ENCODE results near the gene ZNF273.

ZNF273 gene

GRCh38 chr7:64883113-64883905 lies 19.8 kb upstream of the ZNF273 start:
- no peak for DNase-seq (ENCODE audit: low read depth, low spot score)
- WGBS (ENCODE audit: insufficient coverage, insufficient read length) = no CpG with 5 or more reads among the region's 38 CpGs
- H3K27me3 ChIP-seq (ENCODE audit: control insufficient read depth, insufficient read depth, low read length) = peaks cover 2% of the 10 kb centered on the region; the same call in 1 of the 2 replicates

GRCh38 chr7:64884085-64884912 lies 18.8 kb upstream of the ZNF273 start:
- Histone ChIP-seq H3K36me3 (ENCODE audit: control insufficient read depth, insufficient read depth, low read length) (no peaks in the 10 kb centered on the region), H3K4me1 (ENCODE audit: control insufficient read depth, insufficient read depth, low read length) (peaks cover 2% of the 10 kb centered on the region), H3K27me3 (ENCODE audit: control insufficient read depth, insufficient read depth, low read length) (peaks cover 10% of the 10 kb centered on the region), H3K9me3 (ENCODE audit: control insufficient read depth, insufficient read depth, low read length) (no peaks in the 10 kb centered on the region), H3K4me3 (ENCODE audit: low read length) (no peak overlapping the region), H3K27ac (ENCODE audit: low read length) (no peak overlapping the region)
- no CpG with 5 or more reads among the region's 22 CpGs for WGBS (ENCODE audit: insufficient coverage, insufficient read length)
- DNase-seq (ENCODE audit: low read depth, low spot score) = no peak

More at GRCh38 chr7:64883113-64883905, 19.8 kb upstream of the ZNF273 start:
- H3K27ac ChIP-seq (ENCODE audit: low read length) = no peak overlapping the region
- H3K36me3 ChIP-seq (ENCODE audit: control insufficient read depth, insufficient read depth, low read length) = no peaks in the 10 kb centered on the region
- no peaks in the 10 kb centered on the region for H3K9me3 ChIP-seq (ENCODE audit: control insufficient read depth, insufficient read depth, low read length)
- H3K4me3 ChIP-seq (ENCODE audit: low read length) = no peak overlapping the region
- peaks cover 2% of the 10 kb centered on the region for H3K4me1 ChIP-seq (ENCODE audit: control insufficient read depth, insufficient read depth, low read length)

GRCh38 chr7:64884913-64885370 lies 18.1 kb upstream of the ZNF273 start:
- H3K36me3 ChIP-seq (ENCODE audit: control insufficient read depth, insufficient read depth, low read length) = no peaks in the 10 kb centered on the region
- no peaks in the 10 kb centered on the region for H3K9me3 ChIP-seq (ENCODE audit: control insufficient read depth, insufficient read depth, low read length)
- peaks cover 17% of the 10 kb centered on the region for H3K27me3 ChIP-seq (ENCODE audit: control insufficient read depth, insufficient read depth, low read length)
- WGBS (ENCODE audit: insufficient coverage, insufficient read length) = no CpG with 5 or more reads among the region's 19 CpGs
- no peak for DNase-seq (ENCODE audit: low read depth, low spot score)
- no peak overlapping the region for H3K4me3 ChIP-seq (ENCODE audit: low read length)
- H3K27ac ChIP-seq (ENCODE audit: low read length) = no peak overlapping the region
- peaks cover 2% of the 10 kb centered on the region for H3K4me1 ChIP-seq (ENCODE audit: control insufficient read depth, insufficient read depth, low read length)

- Histone ChIP-seq H3K27ac (ENCODE audit: low read length) (no peak overlapping the region), H3K36me3 (ENCODE audit: control insufficient read depth, insufficient read depth, low read length) (no peaks in the 10 kb centered on the region), H3K4me1 (ENCODE audit: control insufficient read depth, insufficient read depth, low read length) (peaks cover 2% of the 10 kb centered on the region; the same call in 1 of the 2 replicates), H3K27me3 (ENCODE audit: control insufficient read depth, insufficient read depth, low read length) (peaks cover 20% of the 10 kb centered on the region), H3K4me3 (ENCODE audit: low read length) (no peak overlapping the region), H3K9me3 (ENCODE audit: control insufficient read depth, insufficient read depth, low read length) (no peaks in the 10 kb centered on the region)
- DNase-seq (ENCODE audit: low read depth, low spot score) = no peak
- WGBS (ENCODE audit: insufficient coverage, insufficient read length) = no CpG with 5 or more reads among the region's 5 CpGs
These were observed 17.4 kb upstream of the ZNF273 start for GRCh38 chr7:64885520-64886240.

- no peak for DNase-seq (ENCODE audit: low read depth, low spot score)
- no peaks in the 10 kb centered on the region for H3K9me3 ChIP-seq (ENCODE audit: control insufficient read depth, insufficient read depth, low read length)
- no peak overlapping the region for H3K27ac ChIP-seq (ENCODE audit: low read length)
- no peaks in the 10 kb centered on the region for H3K36me3 ChIP-seq (ENCODE audit: control insufficient read depth, insufficient read depth, low read length)
- peaks cover 2% of the 10 kb centered on the region; the same call in 1 of the 2 replicates for H3K4me1 ChIP-seq (ENCODE audit: control insufficient read depth, insufficient read depth, low read length)
- WGBS (ENCODE audit: insufficient coverage, insufficient read length) = no CpG with 5 or more reads among the region's 4 CpGs
- H3K4me3 ChIP-seq (ENCODE audit: low read length) = no peak overlapping the region
- H3K27me3 ChIP-seq (ENCODE audit: control insufficient read depth, insufficient read depth, low read length) = peaks cover 22% of the 10 kb centered on the region
These were observed 16.0 kb upstream of the ZNF273 start for GRCh38 chr7:64886956-64887545.

GRCh38 chr7:64887756-64888508 lies 15.1 kb upstream of the ZNF273 start:
- H3K27me3 ChIP-seq (ENCODE audit: control insufficient read depth, insufficient read depth, low read length) = peaks cover 22% of the 10 kb centered on the region
- DNase-seq (ENCODE audit: low read depth, low spot score) = no peak
- H3K36me3 ChIP-seq (ENCODE audit: control insufficient read depth, insufficient read depth, low read length) = no peaks in the 10 kb centered on the region
- H3K4me1 ChIP-seq (ENCODE audit: control insufficient read depth, insufficient read depth, low read length) = peaks cover 2% of the 10 kb centered on the region; the same call in 1 of the 2 replicates
- no CpG with 5 or more reads among the region's 13 CpGs for WGBS (ENCODE audit: insufficient coverage, insufficient read length)
- H3K27ac ChIP-seq (ENCODE audit: low read length) = no peak overlapping the region
- no peaks in the 10 kb centered on the region for H3K9me3 ChIP-seq (ENCODE audit: control insufficient read depth, insufficient read depth, low read length)
- H3K4me3 ChIP-seq (ENCODE audit: low read length) = peak overlapping the region; percentile 46; the same call in 1 of the 2 replicates

- no peaks in the 10 kb centered on the region for H3K9me3 ChIP-seq (ENCODE audit: control insufficient read depth, insufficient read depth, low read length)
- H3K27me3 ChIP-seq (ENCODE audit: control insufficient read depth, insufficient read depth, low read length) = peaks cover 22% of the 10 kb centered on the region
- no CpG with 5 or more reads among the region's 17 CpGs for WGBS (ENCODE audit: insufficient coverage, insufficient read length)
These were observed 14.5 kb upstream of the ZNF273 start for GRCh38 chr7:64888561-64888900.

GRCh38 chr7:64888901-64889685 lies 14.0 kb upstream of the ZNF273 start:
- no CpG with 5 or more reads among the region's 60 CpGs for WGBS (ENCODE audit: insufficient coverage, insufficient read length)
- Histone ChIP-seq H3K27me3 (ENCODE audit: control insufficient read depth, insufficient read depth, low read length) (peaks cover 20% of the 10 kb centered on the region), H3K4me3 (ENCODE audit: low read length) (peak overlapping the region; percentile 46; the same call in 1 of the 2 replicates), H3K9me3 (ENCODE audit: control insufficient read depth, insufficient read depth, low read length) (no peaks in the 10 kb centered on the region), H3K36me3 (ENCODE audit: control insufficient read depth, insufficient read depth, low read length) (no peaks in the 10 kb centered on the region), H3K27ac (ENCODE audit: low read length) (no peak overlapping the region), H3K4me1 (ENCODE audit: control insufficient read depth, insufficient read depth, low read length) (peaks cover 2% of the 10 kb centered on the region; the same call in 1 of the 2 replicates)
- no peak for DNase-seq (ENCODE audit: low read depth, low spot score)

More at GRCh38 chr7:64888561-64888900, 14.5 kb upstream of the ZNF273 start:
- Histone ChIP-seq H3K36me3 (ENCODE audit: control insufficient read depth, insufficient read depth, low read length) (no peaks in the 10 kb centered on the region), H3K27ac (ENCODE audit: low read length) (no peak overlapping the region), H3K4me3 (ENCODE audit: low read length) (peak overlapping the region; percentile 46; the same call in 1 of the 2 replicates), H3K4me1 (ENCODE audit: control insufficient read depth, insufficient read depth, low read length) (peaks cover 2% of the 10 kb centered on the region; the same call in 1 of the 2 replicates)
- no peak for DNase-seq (ENCODE audit: low read depth, low spot score)

GRCh38 chr7:64889686-64890162 lies 13.3 kb upstream of the ZNF273 start:
- H3K4me3 ChIP-seq (ENCODE audit: low read length) = peak overlapping the region; percentile 46; the same call in 1 of the 2 replicates
- no CpG with 5 or more reads among the region's 18 CpGs for WGBS (ENCODE audit: insufficient coverage, insufficient read length)
- peaks cover 20% of the 10 kb centered on the region for H3K27me3 ChIP-seq (ENCODE audit: control insufficient read depth, insufficient read depth, low read length)
- peaks cover 2% of the 10 kb centered on the region; the same call in 1 of the 2 replicates for H3K4me1 ChIP-seq (ENCODE audit: control insufficient read depth, insufficient read depth, low read length)
- no peak for DNase-seq (ENCODE audit: low read depth, low spot score)
- H3K27ac ChIP-seq (ENCODE audit: low read length) = no peak overlapping the region
- no peaks in the 10 kb centered on the region for H3K9me3 ChIP-seq (ENCODE audit: control insufficient read depth, insufficient read depth, low read length)
- no peaks in the 10 kb centered on the region for H3K36me3 ChIP-seq (ENCODE audit: control insufficient read depth, insufficient read depth, low read length)
